HG03135 (cell line): ENCODE results near the gene ST6GALNAC4.
A peak's percentile ranks its signal among the peaks of the same experiment; 100 is the strongest.

Experiments
- ATAC-seq: cut with Tn5 transposase; IDR thresholded peaks from one replicate; pipeline ENCODE4 v1.9.1; 2021; ENCODE audit warnings: mild to moderate bottlenecking, moderate library complexity; ENCODE audit not compliant: unreplicated experiment

The ST6GALNAC4 gene

GRCh38 chr9:127916720-127917581, at the start of gene ST6GALNAC4:
Gene ST6GALNAC4, minus strand, starts transcription at chr9:127917041. Its CDS starts 622 bp downstream, at chr9:127916419.
- peak; percentile 61 for ATAC-seq

GRCh38 chr9:127965953-127966352, 49.1 kb upstream of the ST6GALNAC4 start:
- ATAC-seq = no peak

GRCh38 chr9:127963359-127964064, 46.7 kb upstream of the ST6GALNAC4 start:
- ATAC-seq = no peak

- no peak for ATAC-seq
These were observed 46.2 kb upstream of the ST6GALNAC4 start for GRCh38 chr9:127963041-127963358.

- ATAC-seq = no peak
These were observed 45.4 kb upstream of the ST6GALNAC4 start for GRCh38 chr9:127962278-127962677.

GRCh38 chr9:127961613-127962155, 44.8 kb upstream of the ST6GALNAC4 start:
- no peak for ATAC-seq

- no peak for ATAC-seq
These were observed 44.3 kb upstream of the ST6GALNAC4 start for GRCh38 chr9:127961155-127961490.

GRCh38 chr9:127960410-127961154, 43.7 kb upstream of the ST6GALNAC4 start:
- ATAC-seq = no peak

GRCh38 chr9:127959841-127960409, 43.1 kb upstream of the ST6GALNAC4 start:
- ATAC-seq = no peak

- no peak for ATAC-seq
These were observed 42.6 kb upstream of the ST6GALNAC4 start for GRCh38 chr9:127959398-127959797.

- no peak for ATAC-seq
These were observed 41.9 kb upstream of the ST6GALNAC4 start for GRCh38 chr9:127958728-127959127.

GRCh38 chr9:127955294-127956015, 38.6 kb upstream of the ST6GALNAC4 start:
- peak; percentile 63 for ATAC-seq

GRCh38 chr9:127954831-127955293, 38.0 kb upstream of the ST6GALNAC4 start:
- no peak for ATAC-seq

- no peak for ATAC-seq
These were observed 37.1 kb upstream of the ST6GALNAC4 start for GRCh38 chr9:127953768-127954505.

GRCh38 chr9:127953154-127953553, 36.3 kb upstream of the ST6GALNAC4 start:
- ATAC-seq = no peak

GRCh38 chr9:127950513-127951289, 33.9 kb upstream of the ST6GALNAC4 start:
- no peak for ATAC-seq

- ATAC-seq = no peak
These were observed 33.1 kb upstream of the ST6GALNAC4 start for GRCh38 chr9:127949827-127950512.
